PC-9 (cell line): ENCODE data around the gene COL4A1. TPM values are rescaled to one million over a fixed set of nuclear protein-coding genes. Genes with fewer than 3 reads are reported as not detected.

Source experiments
- BruUV-seq: library from RNA; stranded (reverse); fragments of 400-500 nt; replicated peaks from 2 replicates; lab custom pipeline; 2021; lab: Mats Ljungman, UMichigan
- CTCF ChIA-PET: fragments of 300-600 bp; sonication (Branson Sonifier 250); formaldehyde crosslinking; loops from one replicate; lab custom pipeline; 2022; ENCODE audit warnings: antibody characterized with exemption; lab: Charles Lee
- POLR2A ChIA-PET: fragments of 300-600 bp; sonication (Branson Sonifier 250); formaldehyde crosslinking; loops from one replicate; lab custom pipeline; 2022; ENCODE audit warnings: antibody characterized with exemption; ENCODE audit not compliant: unreplicated experiment; lab: Charles Lee
- DNase-seq, 2 experiments: peaks; one replicate each; pipeline versions ENCODE4 v3.0.0 to v3.0.0-alpha.2; 2015 to 2022; ENCODE audit warnings: mixed read lengths in 1 of 2
- H2AFZ ChIP-seq: fragments of 200-600 bp; sonication (generic); 2 replicates; pipeline ENCODE4 v1.8.1; 2017; ENCODE audit warnings: antibody characterized with exemption
- H3F3A ChIP-seq: fragments of 200-600 bp; sonication (generic); 2 replicates; pipeline ENCODE4 v1.8.1; 2017; ENCODE audit warnings: antibody characterized with exemption, mild to moderate bottlenecking, low read depth; ENCODE audit not compliant: insufficient read depth
- H3K27ac ChIP-seq: fragments of 200-600 bp; sonication (generic); 2 replicates; pipeline ENCODE4 v1.6.1; 2016; ENCODE audit warnings: mixed run types
- H3K27me3 ChIP-seq: fragments of 200-600 bp; sonication (generic); 2 replicates; pipeline ENCODE4 v1.6.1; 2016; ENCODE audit warnings: low read depth, mixed run types; ENCODE audit not compliant: insufficient read depth
- H3K36me3 ChIP-seq: fragments of 200-600 bp; sonication (generic); 2 replicates; pipeline ENCODE4 v1.6.1; 2016; ENCODE audit warnings: low read depth, mixed run types
- H3K4me1 ChIP-seq: fragments of 200-600 bp; sonication (generic); replicated peaks from 2 replicates; pipeline ENCODE4 v1.6.1; 2016; ENCODE audit warnings: mixed run types; ENCODE audit not compliant: insufficient read depth
- H3K4me2 ChIP-seq: fragments of 200-600 bp; sonication (generic); 2 replicates; pipeline ENCODE4 v1.6.1; 2017; ENCODE audit warnings: mixed run types
- H3K4me3 ChIP-seq: fragments of 200-600 bp; sonication (generic); 2 replicates; pipeline ENCODE4 v1.6.1; 2016; ENCODE audit warnings: mixed run types
- H3K79me2 ChIP-seq: fragments of 200-600 bp; sonication (generic); 2 replicates; pipeline ENCODE4 v1.6.1; 2017; ENCODE audit warnings: low read depth, mixed run types
- H3K9me2 ChIP-seq: fragments of 200-600 bp; sonication (generic); 2 replicates; pipeline ENCODE4 v1.8.1; 2017; ENCODE audit warnings: mild to moderate bottlenecking; ENCODE audit not compliant: insufficient read depth
- H3K9me3 ChIP-seq: fragments of 200-600 bp; sonication (generic); 2 replicates; pipeline ENCODE4 v1.8.1; 2016; ENCODE audit warnings: low read depth; ENCODE audit not compliant: insufficient read depth
- H4K20me1 ChIP-seq: fragments of 200-600 bp; sonication (generic); 2 replicates; pipeline ENCODE4 v1.8.1; 2017; ENCODE audit not compliant: insufficient read depth
- CTCF ChIP-seq: fragments of 200-600 bp; sonication (generic); conservative IDR thresholded peaks from 2 replicates; pipeline ENCODE4 v1.6.1; 2017; ENCODE audit warnings: mixed run types, antibody characterized with exemption, mild to moderate bottlenecking, moderate library complexity
- EZH2 ChIP-seq: fragments of 200-600 bp; sonication (generic); IDR thresholded peaks from 2 replicates; pipeline ENCODE4 v1.8.0; 2017; ENCODE audit warnings: antibody characterized with exemption, low read depth
- intact Hi-C: fragments of 100-400 bp; cut with micrococcal nuclease; formaldehyde crosslinking; loops from one replicate; pipeline ENCODE4 v1.10.0; 2022; ENCODE audit not compliant: unreplicated experiment
- microRNA-seq: library from miRNA; unstranded; fragments of <30 nt; microRNA quantifications from one replicate; pipeline ENCODE4 v1.2.0, GENCODE V29; 2021; ENCODE audit warnings: borderline number of aligned reads, borderline replicate concordance
- total RNA-seq: library from RNA; stranded (reverse); gene quantifications from 2 replicates; pipeline ENCODE4 v1.2.3, GENCODE V29; 2021

The COL4A1 gene
- total RNA-seq, 1 experiment from 2014 or later: 24.5 TPM

- CTCF ChIA-PET: no interaction called here
- no peak overlapping the region for H3K27ac ChIP-seq
- POLR2A ChIA-PET: no interaction called here
- DNase-seq: no peak
- H3K36me3 ChIP-seq: no peaks in the 10 kb centered on the region
- intact Hi-C loops: no loop called here
- H3F3A ChIP-seq: no peaks in the 10 kb centered on the region
- no peak overlapping the region for H3K4me2 ChIP-seq
- H3K9me2 ChIP-seq: no peaks in the 10 kb centered on the region
- H3K27me3 ChIP-seq: no peaks in the 10 kb centered on the region
- no peak overlapping the region for H3K4me3 ChIP-seq
- no peaks in the 10 kb centered on the region for H4K20me1 ChIP-seq
- no peaks in the 10 kb centered on the region for H3K4me1 ChIP-seq
- no peak overlapping the region for H2AFZ ChIP-seq
- BruUV-seq: no TSS peak
- H3K79me2 ChIP-seq: no peaks in the 10 kb centered on the region
- TF ChIP-seq EZH2 (no peak), CTCF (no peak)
- peaks cover 14% of the 10 kb centered on the region; the same call in 1 of the 2 replicates for H3K9me3 ChIP-seq
Measured at GRCh38 chr13:110103026-110103425, 203.9 kb downstream of the COL4A1 start.

- Histone ChIP-seq H3K9me2 (no peaks in the 10 kb centered on the region), H3K9me3 (peaks cover 14% of the 10 kb centered on the region; the same call in 1 of the 2 replicates), H3K4me1 (no peaks in the 10 kb centered on the region), H3K27ac (no peak overlapping the region), H3K79me2 (no peaks in the 10 kb centered on the region), H3K27me3 (no peaks in the 10 kb centered on the region), H3K4me2 (no peak overlapping the region), H3K36me3 (no peaks in the 10 kb centered on the region), H3F3A (no peaks in the 10 kb centered on the region), H2AFZ (no peak overlapping the region), H4K20me1 (no peaks in the 10 kb centered on the region), H3K4me3 (no peak overlapping the region)
- no TSS peak for BruUV-seq
- ChIA-PET CTCF (no interaction called here), POLR2A (interaction anchor here (0.6 kb wide), 1 partner anchor 45 kb away, joined by 3 read pairs; no protein-coding TSS in a partner anchor)
- peak in 1 of 2 experiments; percentile 26 for DNase-seq
- TF ChIP-seq CTCF (no peak), EZH2 (no peak)
- intact Hi-C loops: no loop called here
Measured at GRCh38 chr13:110102053-110102452, 204.9 kb downstream of the COL4A1 start.

GRCh38 chr13:110099922-110100321 lies 207.0 kb downstream of the COL4A1 start:
- Histone ChIP-seq H3K9me3 (peaks cover 22% of the 10 kb centered on the region), H3K4me1 (peaks cover 12% of the 10 kb centered on the region), H3K36me3 (no peaks in the 10 kb centered on the region), H4K20me1 (no peaks in the 10 kb centered on the region), H3F3A (peaks cover 7% of the 10 kb centered on the region), H3K79me2 (no peaks in the 10 kb centered on the region), H2AFZ (no peak overlapping the region), H3K4me3 (no peak overlapping the region), H3K27me3 (no peaks in the 10 kb centered on the region), H3K4me2 (no peak overlapping the region), H3K27ac (no peak overlapping the region), H3K9me2 (no peaks in the 10 kb centered on the region)
- DNase-seq: no peak
- TF ChIP-seq EZH2 (no peak), CTCF (no peak)
- POLR2A ChIA-PET: no interaction called here
- BruUV-seq: no TSS peak
- intact Hi-C loops: no loop called here
- CTCF ChIA-PET: no interaction called here

Small RNA genes lying within 50 kb of the gene (microRNA-seq; reads per million reads assigned to microRNA genes)
- gene MIR8073: not detected

Other genes starting within 250 kb of the COL4A1 start
- 1.1 and 1.2 TPM in 2 replicates for gene COL4A2, start 127 bp upstream of the COL4A1 start, total RNA-seq